Measurements from ENCODE around the gene LBHD1.

Gene LBHD1

DNA sequence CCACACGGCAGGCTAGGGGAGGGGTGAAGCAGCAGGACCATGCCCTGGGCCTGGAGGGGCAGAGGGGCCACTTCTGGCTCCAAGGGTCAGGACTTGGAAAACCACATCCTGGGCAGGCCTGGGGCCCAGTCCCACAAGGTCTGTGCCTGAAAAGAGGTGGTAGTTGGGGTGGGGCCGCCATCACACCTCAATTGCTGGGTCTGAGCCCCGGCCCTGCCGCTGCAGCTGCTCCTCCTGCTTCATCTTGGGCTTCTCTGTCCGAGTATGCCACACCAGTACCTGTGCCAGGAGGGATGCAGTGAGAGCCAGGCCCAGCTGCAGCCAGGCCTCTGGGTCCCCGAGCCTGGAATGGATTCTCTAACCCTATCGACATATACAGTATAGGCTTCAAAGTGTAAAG, 56.5 kb downstream of the LBHD1 start:
- no peak for DNase-seq (ENCODE audit: low read depth)

DNA sequence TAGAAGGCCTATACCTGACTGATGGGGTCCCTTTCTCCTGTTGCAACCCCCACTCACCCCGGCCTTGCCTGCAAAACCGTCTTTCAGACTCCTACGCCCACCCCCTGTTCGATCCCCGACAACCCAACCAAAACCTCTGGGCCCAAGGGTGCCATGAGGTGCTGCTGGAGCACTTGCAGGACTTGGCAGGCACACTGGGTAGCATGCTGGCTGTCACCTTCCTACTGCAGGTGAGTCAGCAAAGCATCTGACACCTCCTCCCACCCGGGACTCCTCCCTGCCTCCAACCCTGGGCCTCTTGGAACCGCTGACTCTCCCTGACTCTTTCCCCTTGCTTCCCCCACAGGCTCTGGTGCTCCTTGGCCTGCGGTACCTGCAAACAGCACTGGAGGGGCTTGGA, 57.8 kb downstream of the LBHD1 start:
- DNase-seq (ENCODE audit: low read depth): no peak

DNA sequence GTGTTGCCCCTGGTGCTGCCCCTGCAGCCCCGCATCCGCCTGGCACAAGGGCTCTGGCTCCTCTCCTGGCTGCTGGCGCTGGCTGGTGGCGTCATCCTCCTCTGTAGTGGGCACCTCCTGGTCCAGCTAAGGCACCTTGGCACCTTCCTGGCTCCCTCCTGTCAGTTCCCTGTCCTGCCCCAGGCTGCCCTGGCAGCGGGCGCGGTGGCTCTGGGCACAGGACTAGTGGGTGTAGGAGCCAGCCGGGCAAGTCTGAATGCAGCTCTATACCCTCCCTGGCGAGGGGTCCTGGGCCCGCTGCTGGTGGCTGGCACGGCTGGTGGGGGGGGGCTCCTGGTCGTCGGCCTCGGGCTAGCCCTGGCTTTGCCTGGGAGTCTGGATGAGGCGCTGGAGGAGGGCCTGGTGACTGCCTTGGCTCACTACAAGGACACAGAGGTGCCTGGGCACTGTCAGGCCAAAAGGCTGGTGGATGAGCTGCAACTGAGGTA, 58.7 kb downstream of the LBHD1 start:
- no peak for DNase-seq (ENCODE audit: low read depth)

All from stimulated activated CD8-positive, alpha-beta memory T cell treated with anti-CD3 and anti-CD28 coated beads, Interleukin-7, amount 100 ng/mL, for 24 hours (primary cell).